HG02885 (cell line): ENCODE data around the gene TMEM150C.
"Not testable (repeated sequence)": the region's sequence is repeated elsewhere in the genome, so short reads cannot be mapped to it uniquely, and the experiment has no call there.

Experiments used
- ATAC-seq: cut with Tn5 transposase; IDR thresholded peaks from one replicate; pipeline ENCODE4 v1.9.1; 2021; ENCODE audit warnings: mild to moderate bottlenecking; ENCODE audit not compliant: unreplicated experiment, poor library complexity

Gene TMEM150C

GRCh38 chr4:82577451-82577850 is 15.7 kb upstream of the TMEM150C start:
- ATAC-seq: no peak

GRCh38 chr4:82569727-82570126 is 7.9 kb upstream of the TMEM150C start:
- ATAC-seq: no peak

GRCh38 chr4:82569076-82569475 is 7.3 kb upstream of the TMEM150C start:
- no peak for ATAC-seq

DNA sequence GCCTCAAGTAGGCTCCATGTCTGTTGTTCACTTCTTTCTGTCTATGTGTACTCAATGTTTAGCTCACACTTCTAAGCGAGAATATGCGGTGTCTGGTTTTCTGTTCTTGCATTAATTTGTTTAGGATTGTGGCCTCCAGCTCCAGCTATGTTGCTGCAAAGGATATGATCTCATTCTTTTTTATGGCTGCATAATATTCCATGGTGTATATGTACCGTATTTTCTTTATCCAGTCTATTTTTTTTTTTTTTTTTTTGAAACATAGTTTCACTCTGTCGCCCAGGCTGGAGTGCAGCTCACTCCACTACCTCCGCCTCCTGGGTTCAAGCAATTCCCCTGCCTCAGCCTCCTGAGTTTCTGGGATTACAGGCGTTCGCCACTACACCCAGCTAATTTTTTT is 5.7 kb upstream of the TMEM150C start:
- no peak for ATAC-seq

DNA sequence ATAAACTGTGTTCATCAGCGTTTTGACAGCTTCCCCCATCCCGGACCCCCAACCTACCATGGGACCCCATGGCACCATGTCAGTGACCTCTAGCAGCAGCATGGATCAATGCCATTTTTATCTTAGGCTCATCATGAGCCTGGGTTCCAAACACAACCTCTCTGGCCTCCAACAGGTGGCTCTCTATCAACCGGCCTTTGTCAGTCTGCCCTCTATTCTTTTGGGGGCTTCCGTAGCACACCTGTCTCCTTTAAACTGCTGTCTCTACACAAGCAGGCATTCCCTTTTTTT is 721 bp upstream of the TMEM150C start:
- no peak for ATAC-seq

DNA sequence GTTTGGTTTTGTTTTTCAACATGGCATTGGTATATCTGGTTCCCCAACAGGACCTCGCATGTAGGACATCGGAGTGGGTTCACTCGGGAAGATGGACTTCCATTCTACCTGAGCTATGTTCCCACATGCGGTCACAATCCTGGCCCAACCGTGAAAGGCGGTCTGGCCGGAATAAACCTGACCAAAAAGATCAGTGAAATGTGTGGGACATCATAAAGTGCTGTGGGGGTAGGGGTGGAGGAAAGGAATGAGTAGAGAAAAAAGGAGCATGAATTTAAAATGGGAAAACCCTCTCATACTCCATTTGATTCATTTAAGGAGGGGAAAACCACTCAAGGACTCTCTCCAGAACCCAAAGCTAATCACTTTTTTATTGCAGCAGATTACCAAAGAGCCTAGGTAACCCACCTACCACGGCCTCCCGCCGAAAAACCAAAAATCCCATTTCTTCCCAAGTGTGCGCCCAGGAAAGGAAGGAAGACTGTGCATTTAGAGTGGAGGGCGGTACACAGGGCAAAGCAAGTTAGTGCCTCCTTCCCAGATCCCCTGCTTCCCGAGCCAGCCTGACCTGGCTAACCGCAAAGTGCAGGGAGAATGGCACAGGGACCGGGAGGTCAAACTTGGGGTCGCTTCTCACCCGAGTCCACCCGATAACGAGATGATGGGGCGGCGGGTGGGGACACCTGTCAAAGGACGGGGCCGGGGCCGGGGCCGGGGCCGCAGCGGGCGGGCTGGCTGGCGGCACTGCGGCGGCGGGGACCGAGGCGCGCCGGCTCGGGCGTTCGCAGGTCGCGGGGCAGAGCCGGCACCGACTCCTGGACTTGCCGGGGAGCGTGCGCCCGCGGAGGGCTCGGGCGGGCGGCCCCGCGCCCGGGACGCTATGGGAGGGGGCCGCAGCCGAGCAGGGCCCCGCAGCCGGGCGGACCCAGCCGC is 669 bp downstream of the TMEM150C start:
- ATAC-seq: no peak

GRCh38 chr4:82559735-82560120 is 2.1 kb downstream of the TMEM150C start:
- ATAC-seq: no peak

GRCh38 chr4:82559090-82559734 is 2.6 kb downstream of the TMEM150C start:
- ATAC-seq: not testable (repeated sequence)

GRCh38 chr4:82555276-82555675 is 6.5 kb downstream of the TMEM150C start:
- no peak for ATAC-seq

DNA sequence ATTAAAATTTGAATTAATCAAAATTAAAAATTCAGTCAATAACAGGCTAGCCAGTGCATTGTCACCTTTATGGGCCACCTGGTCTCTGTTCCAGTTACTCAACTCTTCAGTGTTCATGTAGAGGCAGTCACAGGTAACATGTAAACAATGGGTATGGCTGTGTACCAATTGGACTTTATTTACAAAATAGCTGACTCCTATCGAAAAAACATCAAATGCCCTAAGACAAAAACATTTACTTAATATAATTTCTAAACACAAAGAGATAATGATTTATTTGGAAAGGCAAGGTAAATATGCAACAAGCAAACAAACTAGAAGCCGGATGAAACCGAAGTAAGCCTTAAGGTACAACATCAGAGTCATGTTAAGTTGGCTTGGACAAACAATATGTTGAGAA is 8.8 kb downstream of the TMEM150C start:
- no peak for ATAC-seq

GRCh38 chr4:82551734-82552133 is 10.1 kb downstream of the TMEM150C start:
- no peak for ATAC-seq

GRCh38 chr4:82547850-82548249 is 13.9 kb downstream of the TMEM150C start:
- ATAC-seq: not testable (repeated sequence)

DNA sequence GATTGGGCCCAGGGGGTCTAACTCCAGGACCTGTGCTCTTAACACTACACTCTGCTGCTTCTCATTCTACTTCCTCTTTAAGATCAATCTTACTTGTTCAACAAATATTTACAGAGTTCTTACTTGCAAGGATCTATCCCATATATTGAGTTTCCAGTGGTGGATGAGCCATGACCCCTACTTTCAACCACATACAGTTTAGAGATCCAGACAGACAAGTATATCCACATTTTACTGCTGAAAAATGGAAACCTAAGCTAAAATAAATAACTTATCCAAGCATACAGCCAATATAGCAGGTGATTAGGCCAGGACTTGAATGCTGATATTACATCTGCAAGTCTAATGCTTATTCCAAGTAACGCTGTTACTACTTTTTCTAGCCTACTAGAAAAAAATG is 18.7 kb downstream of the TMEM150C start:
- ATAC-seq: no peak

DNA sequence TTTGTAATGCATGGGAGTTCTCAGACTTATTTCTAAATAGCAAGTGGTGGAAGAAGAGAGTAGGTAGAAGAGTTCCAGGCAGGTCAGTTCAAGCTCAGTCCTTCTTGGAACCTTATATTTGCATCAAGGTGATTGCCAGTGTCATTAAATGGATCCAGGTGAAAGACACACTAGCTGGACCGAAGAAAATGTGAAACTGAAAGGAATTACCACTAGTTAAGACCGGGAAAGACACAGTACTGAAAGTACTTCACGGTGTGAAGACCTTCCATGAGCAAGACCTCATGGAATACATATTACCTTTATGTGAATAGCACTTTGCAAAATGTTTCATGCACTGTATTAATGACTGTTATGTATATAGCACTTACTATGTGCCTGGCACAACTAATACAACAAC is 19.1 kb downstream of the TMEM150C start:
- ATAC-seq: no peak

DNA sequence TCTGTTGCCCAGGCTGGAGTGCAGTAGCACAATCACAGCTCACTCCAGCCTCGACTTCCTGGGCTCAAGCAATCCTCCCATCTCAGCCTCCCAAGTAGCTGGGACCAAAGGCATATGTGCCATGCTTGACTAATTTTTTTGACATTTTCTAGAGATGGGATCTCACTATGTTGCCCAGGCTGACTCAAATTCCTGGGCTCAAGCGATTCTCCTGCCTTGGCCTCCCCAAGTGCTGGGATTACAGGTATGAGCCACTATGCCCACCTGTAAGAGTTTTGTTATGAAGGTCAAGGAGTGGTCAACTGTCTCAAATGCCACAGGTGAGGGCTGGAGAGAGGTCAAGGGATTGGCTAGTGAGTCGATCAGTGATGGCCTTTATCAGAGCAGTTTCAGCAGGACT is 32.5 kb downstream of the TMEM150C start:
- ATAC-seq: no peak

DNA sequence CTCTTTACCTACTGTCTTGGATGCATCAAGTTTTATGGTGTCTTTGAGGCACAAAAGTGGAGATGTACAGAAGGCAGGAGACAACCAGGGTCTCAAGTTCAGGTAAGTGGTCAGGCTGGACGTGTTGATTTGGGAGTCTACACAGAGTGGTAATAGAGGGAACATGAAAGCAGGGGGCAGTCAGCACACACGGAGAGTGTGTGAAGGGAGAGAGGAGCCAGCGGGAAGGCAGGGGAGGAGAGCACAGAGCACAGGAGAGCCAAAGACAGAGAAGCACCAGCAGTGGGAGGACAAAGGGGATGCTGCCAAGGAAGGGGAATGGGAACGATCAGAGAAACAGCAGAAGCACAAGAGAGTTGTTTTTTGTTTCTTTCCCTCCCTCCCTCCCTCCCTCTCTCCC is 32.9 kb downstream of the TMEM150C start:
- ATAC-seq: no peak

DNA sequence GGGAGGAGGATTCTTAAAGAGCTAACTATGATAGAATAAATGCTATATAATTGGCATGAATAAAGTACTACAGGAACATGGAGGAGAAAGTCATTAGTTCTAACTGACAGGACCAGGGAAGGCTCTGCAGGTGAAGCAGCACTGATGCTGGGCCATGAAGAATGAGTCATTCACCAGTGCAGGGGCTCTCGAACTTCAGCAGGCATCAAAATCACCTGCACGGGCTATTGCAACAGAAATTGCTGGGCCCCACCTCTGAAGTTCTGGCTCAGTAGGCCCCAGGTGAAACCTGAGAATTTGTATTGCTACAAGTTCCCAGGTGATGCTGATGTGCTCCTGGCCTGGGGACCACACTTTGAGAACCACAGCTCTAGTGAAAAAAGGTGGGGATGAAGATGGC is 33.7 kb downstream of the TMEM150C start:
- ATAC-seq: no peak

DNA sequence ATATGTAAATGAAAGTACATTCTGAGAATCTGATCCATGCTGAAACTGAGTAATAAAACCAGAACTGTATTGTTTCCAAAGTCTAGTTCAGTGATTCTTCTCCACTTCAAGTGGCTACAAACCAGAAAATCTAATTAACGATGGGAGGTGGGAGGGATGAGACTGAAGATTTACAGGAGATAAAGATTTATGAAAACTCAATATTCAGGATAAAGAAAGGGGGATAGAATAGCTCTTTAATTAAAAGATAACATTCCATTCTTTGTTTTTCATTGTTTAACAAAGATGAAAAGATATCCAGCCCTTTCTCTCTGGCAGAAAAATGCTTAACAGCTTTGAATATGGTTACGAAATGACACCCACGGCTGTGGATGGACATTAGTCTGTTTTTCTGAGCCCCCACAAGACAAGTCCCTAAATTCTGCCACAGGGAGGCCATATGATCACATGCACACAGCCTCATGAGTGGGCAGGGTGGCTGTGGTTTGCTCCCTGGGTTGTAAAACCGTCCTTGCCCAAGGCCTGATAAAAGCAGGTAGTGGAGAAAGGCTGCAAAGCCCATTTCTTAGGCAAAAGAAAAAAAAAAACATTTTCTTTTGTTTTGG is 36.4 kb downstream of the TMEM150C start:
- ATAC-seq: no peak

- ATAC-seq: no peak
Observed at GRCh38 chr4:82524570-82525152, 37.1 kb downstream of the TMEM150C start.

DNA sequence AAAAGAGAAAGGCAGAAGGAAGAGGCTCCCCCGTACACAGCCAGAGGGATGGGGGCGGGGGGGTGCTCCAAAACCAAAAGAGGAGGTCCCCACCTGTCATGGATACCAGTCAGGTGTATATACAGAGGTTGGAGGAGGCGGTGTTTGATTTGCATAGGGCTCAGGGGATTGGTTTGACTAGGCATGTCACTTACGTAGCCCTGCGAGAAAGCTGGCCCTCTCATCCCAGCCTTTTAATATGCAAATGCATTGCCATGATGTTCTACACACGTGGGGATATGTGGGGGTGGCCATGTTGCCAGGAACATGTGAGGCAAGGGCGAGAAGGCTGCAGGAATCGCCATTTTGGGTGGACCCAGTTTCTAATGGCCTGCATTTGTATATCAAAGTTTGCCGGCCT is 38.6 kb downstream of the TMEM150C start:
- ATAC-seq: no peak

DNA sequence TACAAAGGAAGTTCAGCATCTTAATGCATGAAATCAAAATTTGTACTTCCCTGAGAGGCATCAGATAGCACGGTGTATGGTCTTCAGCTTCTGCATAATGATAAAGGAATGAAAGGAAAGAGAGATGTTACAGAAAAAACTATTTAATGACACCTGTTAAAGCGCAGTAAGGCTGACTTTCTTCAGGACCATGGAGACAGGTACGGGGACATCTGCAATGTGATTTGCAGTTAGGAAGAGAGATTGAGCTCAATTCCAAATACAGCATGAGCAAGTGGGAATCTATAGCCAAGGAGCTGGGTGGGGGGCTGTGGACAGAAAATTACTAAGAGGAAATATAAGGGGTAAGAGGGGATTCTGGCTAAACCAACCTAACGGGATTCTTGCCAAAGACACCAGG is 39.3 kb downstream of the TMEM150C start:
- ATAC-seq: no peak
